ENCODE data around the gene FLII. TPM values are rescaled to one million over a fixed set of nuclear protein-coding genes. Genes with fewer than 3 reads are reported as not detected.

FLII gene
- total and polyA plus RNA-seq, 2 of the 13 experiments (the other 11 are each of a cell fraction or from before 2014, with no cell fraction given): 130 to 303 TPM

- TF ChIP-seq ZNF609 (CRISPR knock-in tag; IDR thresholded peaks at IDR 0.05; ENCODE audit: borderline replicate concordance) (peak; percentile 71; the same call in 1 of the 2 replicates), ZNF773 (CRISPR knock-in tag; IDR thresholded peaks at IDR 0.05; ENCODE audit: borderline replicate concordance) (peak; percentile 43; the same call in 1 of the 2 replicates), ZNF746 (CRISPR knock-in tag; IDR thresholded peaks at IDR 0.05) (no peak), ZMAT3 (CRISPR knock-in tag; conservative IDR thresholded peaks at IDR 0.05) (no peak; the same call in 1 of the 2 replicates), ZNF160 (CRISPR knock-in tag; IDR thresholded peaks at IDR 0.05) (no peak), KLF13 (CRISPR knock-in tag; IDR thresholded peaks at IDR 0.05) (no peak), HNRNPUL1 (IDR thresholded peaks at IDR 0.05; ENCODE audit: low read depth, low read length) (no peak), TFE3 (CRISPR knock-in tag; IDR thresholded peaks at IDR 0.05) (no peak), GATA4 (IDR thresholded peaks at IDR 0.05; ENCODE audit: borderline replicate concordance, low read depth) (no peak), PITX1 (CRISPR knock-in tag; IDR thresholded peaks at IDR 0.05) (peak; percentile 62), ZNF570 (CRISPR knock-in tag; IDR thresholded peaks at IDR 0.05; ENCODE audit: borderline replicate concordance) (no peak), ZNF740 (CRISPR knock-in tag; IDR thresholded peaks at IDR 0.05) (no peak), ELF3 (CRISPR knock-in tag; IDR thresholded peaks at IDR 0.05) (peak; percentile 55; the same call in 1 of the 2 replicates), ZHX2 (IDR thresholded peaks at IDR 0.05; ENCODE audit: low read depth) (peak; percentile 53; the same call in 1 of the 2 replicates), ZHX2 (CRISPR knock-in tag; IDR thresholded peaks at IDR 0.05; ENCODE audit: borderline replicate concordance) (no peak)
- TF ChIP-seq, protein P1, sequence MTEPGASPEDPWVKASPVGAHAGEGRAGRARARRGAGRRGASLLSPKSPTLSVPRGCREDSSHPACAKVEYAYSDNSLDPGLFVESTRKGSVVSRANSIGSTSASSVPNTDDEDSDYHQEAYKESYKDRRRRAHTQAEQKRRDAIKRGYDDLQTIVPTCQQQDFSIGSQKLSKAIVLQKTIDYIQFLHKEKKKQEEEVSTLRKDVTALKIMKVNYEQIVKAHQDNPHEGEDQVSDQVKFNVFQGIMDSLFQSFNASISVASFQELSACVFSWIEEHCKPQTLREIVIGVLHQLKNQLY (CRISPR knock-in tag; IDR thresholded peaks at IDR 0.05): no peak
Observed at GRCh38 chr17:18260332-18261145, 2.0 kb upstream of the FLII start, which contains the start of gene MIEF2 (continued).

Measured in HepG2 (cell line).